Panc1 (cell line): Measurements from ENCODE around the gene BMP8B.

Experiments
- POLR2AphosphoS5 ChIP-seq: IDR thresholded peaks from 2 replicates; pipeline ENCODE4 v1.6.1; 2012; ENCODE audit warnings: mild to moderate bottlenecking, low read depth, low read length, moderate library complexity
- SIN3A ChIP-seq: IDR thresholded peaks from 2 replicates; pipeline ENCODE4 v1.6.1; 2012; ENCODE audit warnings: low read depth, mild to moderate bottlenecking, low read length, moderate library complexity, borderline replicate concordance; ENCODE audit not compliant: insufficient read depth
- TCF7L2 ChIP-seq: IDR thresholded peaks from 2 replicates; pipeline ENCODE4 v1.6.1; 2011; ENCODE audit warnings: mild to moderate bottlenecking, low read depth, low read length, inconsistent platforms
- TF ChIP-seq, protein P1 (sequence below): fragments of 450-650 bp; IDR thresholded peaks from 2 replicates; pipeline ENCODE4 v1.5.1; 2017; ENCODE audit warnings: mild to moderate bottlenecking
- TF ChIP-seq, protein P2 (sequence below), 2 experiments: IDR thresholded peaks; 2 replicates each; pipeline ENCODE4 v1.6.1; 2011 to 2012; ENCODE audit warnings: low read depth in 2 of 2, control low read depth in 1 of 2, low read length in 1 of 2, mild to moderate bottlenecking in 1 of 2, moderate library complexity in 1 of 2; ENCODE audit not compliant: insufficient read depth in 1 of 2

DNA sequence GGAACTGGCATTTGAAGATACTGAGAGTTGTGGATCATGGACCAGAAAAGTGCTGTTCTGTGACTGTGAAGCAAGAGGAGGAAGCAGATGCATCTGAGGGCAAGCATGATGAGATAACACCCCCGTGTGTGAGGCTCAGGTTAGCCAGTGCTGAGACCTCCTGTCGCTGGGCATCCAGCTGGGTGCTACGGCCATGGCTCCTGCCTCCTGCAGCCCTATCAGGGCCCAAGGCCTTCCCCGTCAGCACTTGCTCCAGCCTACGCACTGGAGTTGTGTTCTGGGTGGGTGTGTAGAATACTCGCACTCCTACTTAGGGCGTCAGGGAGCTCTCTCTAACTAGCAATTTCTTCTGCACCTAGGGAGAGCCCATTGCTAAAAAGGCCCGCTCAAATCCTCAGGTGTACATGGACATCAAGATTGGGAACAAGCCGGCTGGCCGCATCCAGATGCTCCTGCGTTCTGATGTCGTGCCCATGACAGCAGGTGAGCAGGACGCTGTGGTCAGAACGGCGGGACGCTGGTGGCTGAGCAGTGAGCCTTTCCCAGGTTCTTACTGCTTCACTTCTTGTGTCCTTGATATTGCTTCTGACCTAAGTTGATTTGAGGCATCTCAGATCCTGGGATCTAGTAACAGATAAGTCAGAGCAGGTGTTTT lies 43.5 kb downstream of the BMP8B start:
- TF ChIP-seq, protein P1, sequence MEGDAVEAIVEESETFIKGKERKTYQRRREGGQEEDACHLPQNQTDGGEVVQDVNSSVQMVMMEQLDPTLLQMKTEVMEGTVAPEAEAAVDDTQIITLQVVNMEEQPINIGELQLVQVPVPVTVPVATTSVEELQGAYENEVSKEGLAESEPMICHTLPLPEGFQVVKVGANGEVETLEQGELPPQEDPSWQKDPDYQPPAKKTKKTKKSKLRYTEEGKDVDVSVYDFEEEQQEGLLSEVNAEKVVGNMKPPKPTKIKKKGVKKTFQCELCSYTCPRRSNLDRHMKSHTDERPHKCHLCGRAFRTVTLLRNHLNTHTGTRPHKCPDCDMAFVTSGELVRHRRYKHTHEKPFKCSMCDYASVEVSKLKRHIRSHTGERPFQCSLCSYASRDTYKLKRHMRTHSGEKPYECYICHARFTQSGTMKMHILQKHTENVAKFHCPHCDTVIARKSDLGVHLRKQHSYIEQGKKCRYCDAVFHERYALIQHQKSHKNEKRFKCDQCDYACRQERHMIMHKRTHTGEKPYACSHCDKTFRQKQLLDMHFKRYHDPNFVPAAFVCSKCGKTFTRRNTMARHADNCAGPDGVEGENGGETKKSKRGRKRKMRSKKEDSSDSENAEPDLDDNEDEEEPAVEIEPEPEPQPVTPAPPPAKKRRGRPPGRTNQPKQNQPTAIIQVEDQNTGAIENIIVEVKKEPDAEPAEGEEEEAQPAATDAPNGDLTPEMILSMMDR = no peak
- TF ChIP-seq, protein P2, sequence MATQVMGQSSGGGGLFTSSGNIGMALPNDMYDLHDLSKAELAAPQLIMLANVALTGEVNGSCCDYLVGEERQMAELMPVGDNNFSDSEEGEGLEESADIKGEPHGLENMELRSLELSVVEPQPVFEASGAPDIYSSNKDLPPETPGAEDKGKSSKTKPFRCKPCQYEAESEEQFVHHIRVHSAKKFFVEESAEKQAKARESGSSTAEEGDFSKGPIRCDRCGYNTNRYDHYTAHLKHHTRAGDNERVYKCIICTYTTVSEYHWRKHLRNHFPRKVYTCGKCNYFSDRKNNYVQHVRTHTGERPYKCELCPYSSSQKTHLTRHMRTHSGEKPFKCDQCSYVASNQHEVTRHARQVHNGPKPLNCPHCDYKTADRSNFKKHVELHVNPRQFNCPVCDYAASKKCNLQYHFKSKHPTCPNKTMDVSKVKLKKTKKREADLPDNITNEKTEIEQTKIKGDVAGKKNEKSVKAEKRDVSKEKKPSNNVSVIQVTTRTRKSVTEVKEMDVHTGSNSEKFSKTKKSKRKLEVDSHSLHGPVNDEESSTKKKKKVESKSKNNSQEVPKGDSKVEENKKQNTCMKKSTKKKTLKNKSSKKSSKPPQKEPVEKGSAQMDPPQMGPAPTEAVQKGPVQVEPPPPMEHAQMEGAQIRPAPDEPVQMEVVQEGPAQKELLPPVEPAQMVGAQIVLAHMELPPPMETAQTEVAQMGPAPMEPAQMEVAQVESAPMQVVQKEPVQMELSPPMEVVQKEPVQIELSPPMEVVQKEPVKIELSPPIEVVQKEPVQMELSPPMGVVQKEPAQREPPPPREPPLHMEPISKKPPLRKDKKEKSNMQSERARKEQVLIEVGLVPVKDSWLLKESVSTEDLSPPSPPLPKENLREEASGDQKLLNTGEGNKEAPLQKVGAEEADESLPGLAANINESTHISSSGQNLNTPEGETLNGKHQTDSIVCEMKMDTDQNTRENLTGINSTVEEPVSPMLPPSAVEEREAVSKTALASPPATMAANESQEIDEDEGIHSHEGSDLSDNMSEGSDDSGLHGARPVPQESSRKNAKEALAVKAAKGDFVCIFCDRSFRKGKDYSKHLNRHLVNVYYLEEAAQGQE (IDR thresholded peaks at IDR 0.05; ENCODE audit: insufficient read depth in 1 of 2, low read depth in 2 of 2, low read length in 1 of 2) = no peak
- TF ChIP-seq SIN3A (no peak), POLR2AphosphoS5 (no peak), TCF7L2 (no peak)
